Measurements from ENCODE around the gene VRK1.

GRCh38 chr14:96805956-96806355, 8.8 kb downstream of the VRK1 start:
- TF ChIP-seq CTCF (IDR thresholded peaks at IDR 0.05; ENCODE audit: insufficient read depth, low read length): no peak
- no peak for TF ChIP-seq REST (IDR thresholded peaks at IDR 0.05; ENCODE audit: insufficient replicate concordance, low read depth)
- no peak for TF ChIP-seq POLR2AphosphoS5 (IDR thresholded peaks at IDR 0.05; ENCODE audit: low read depth)

All from HL-60 (cell line).